Testis (tissue), 3 donors: ENCODE results near the gene NDUFV3. TPM values are rescaled to one million over a fixed set of nuclear protein-coding genes. Genes with fewer than 3 reads are reported as not detected.
"Not testable (repeated sequence)": the region's sequence is repeated elsewhere in the genome, so short reads cannot be mapped to it uniquely, and the experiment has no call there.

Source experiments
- DNase-seq: peaks from one replicate; pipeline ENCODE4 v3.0.0-alpha.2; 2019
- H3K27ac ChIP-seq, 2 donors: fragments of 200-600 bp; sonication (generic); one replicate each; pipeline ENCODE4 v1.5.1; 2019
- H3K27me3 ChIP-seq: fragments of 200-600 bp; sonication (generic); one replicate; pipeline ENCODE4 v1.5.1; 2019
- H3K36me3 ChIP-seq: fragments of 200-600 bp; sonication (generic); one replicate; pipeline ENCODE4 v1.5.1; 2017; ENCODE audit warnings: low read depth; ENCODE audit errors: missing control alignments
- H3K4me1 ChIP-seq: fragments of 200-600 bp; sonication (generic); one replicate; pipeline ENCODE4 v1.5.1; 2019
- H3K4me3 ChIP-seq, 2 donors: fragments of 200-600 bp; sonication (generic); one replicate each; pipeline ENCODE4 v1.5.1; 2017 to 2019
- H3K9me3 ChIP-seq: fragments of 200-600 bp; sonication (generic); one replicate; pipeline ENCODE4 v1.5.1; 2017
- CTCF ChIP-seq, 3 experiments: fragments of 450-650 bp in 2 of 3; fragments of 200-600 bp in 1 of 3; sonication (generic) in 1 of 3; IDR thresholded peaks; one replicate each; pipeline ENCODE4 v1.5.1; 2016 to 2019; ENCODE audit warnings: antibody characterized with exemption in 3 of 3, mild to moderate bottlenecking in 2 of 3, moderate library complexity in 1 of 3
- POLR2A ChIP-seq: fragments of 450-650 bp; IDR thresholded peaks from one replicate; pipeline ENCODE4 v1.6.1; 2017; ENCODE audit warnings: antibody characterized with exemption, mild to moderate bottlenecking, moderate library complexity
- WGBS, 2 donors: methylation state at CpG; one replicate each; pipeline ENCODE4 v1.1.5; 2018; 5-methylcytosine and 5-hydroxymethylcytosine counted together
- intact Hi-C: fragments of 100-400 bp; cut with DNase I; formaldehyde crosslinking; loops from one replicate; pipeline ENCODE4 v1.15.1; 2023; ENCODE audit warnings: low total_unique reads
- polyA plus RNA-seq: library from polyadenylated mRNA; stranded (reverse); fragments of 350-450 nt; fragmentation: Illumina TruSeq; extraction: RNeasy Lipid Tissue Mini Kit (QIAGEN cat#74804); gene quantifications from one replicate; pipeline ENCODE4 v1.2.3, GENCODE V29; 2014; ENCODE audit warnings: low read depth, low replicate concordance; ENCODE audit not compliant: insufficient read depth
- total RNA-seq, 2 donors: library from RNA; depleted of rRNA; stranded (reverse); fragments of >200 nt; gene quantifications; one replicate each; pipeline ENCODE4 v1.2.3, GENCODE V29; 2016

NDUFV3 gene
- total and polyA plus RNA-seq, 3 donors from 2014 or later = 35.2 to 53.3 (median 37.8) TPM

GRCh38 chr21:42868196-42868595 lies 24.9 kb upstream of the NDUFV3 start:
- Histone ChIP-seq H3K27ac (no peak overlapping the region), H3K36me3 (no peaks in the 10 kb centered on the region), H3K27me3 (no peaks in the 10 kb centered on the region), H3K4me3 (no peak overlapping the region), H3K4me1 (peaks cover 3% of the 10 kb centered on the region), H3K9me3 (no peaks in the 10 kb centered on the region)
- intact Hi-C loops = no loop called here
- TF ChIP-seq POLR2A = no peak
- TF ChIP-seq CTCF (IDR thresholded peaks at IDR 0.05) = no peak
- 67 to 96% methylated on average over 2 to 10 of the region's 10 CpGs for WGBS, 2 donors
- DNase-seq = no peak

- no peak for DNase-seq
- TF ChIP-seq CTCF (IDR thresholded peaks at IDR 0.05) = no peak
- no peak for TF ChIP-seq POLR2A
- intact Hi-C loops = no loop called here
- Histone ChIP-seq H3K9me3 (no peaks in the 10 kb centered on the region), H3K36me3 (no peaks in the 10 kb centered on the region), H3K4me1 (no peaks in the 10 kb centered on the region), H3K27ac (no peak overlapping the region), H3K27me3 (no peaks in the 10 kb centered on the region), H3K4me3 (no peak overlapping the region)
- WGBS, 2 donors = 92 to 97% methylated on average over 5 to 7 of the region's 7 CpGs
These were observed 20.0 kb upstream of the NDUFV3 start for GRCh38 chr21:42873096-42873495.

GRCh38 chr21:42875811-42876210 lies 17.3 kb upstream of the NDUFV3 start:
- H3K4me3 ChIP-seq, H3K36me3 ChIP-seq, intact Hi-C loops, H3K9me3 ChIP-seq, DNase-seq, H3K27me3 ChIP-seq, H3K27ac ChIP-seq: not testable (repeated sequence)
- 90 to 99% methylated on average over 10 of the region's 10 CpGs for WGBS, 2 donors
- H3K4me1 ChIP-seq = peaks cover 10% of the 10 kb centered on the region

- 1% methylated on average over 12 to 15 of the region's 15 CpGs for WGBS, 2 donors
- Histone ChIP-seq H3K27me3 (no peaks in the 10 kb centered on the region), H3K27ac (peak overlapping the region in 1 of 2 donors; percentile 27), H3K4me1 (peaks cover 10% of the 10 kb centered on the region), H3K9me3 (no peaks in the 10 kb centered on the region), H3K36me3 (no peaks in the 10 kb centered on the region), H3K4me3 (peak overlapping the region; percentile 89 to 99)
- TF ChIP-seq CTCF (IDR thresholded peaks at IDR 0.05) = no peak
- no peak for TF ChIP-seq POLR2A
- no peak for DNase-seq
- intact Hi-C loops = no loop called here
These were observed 14.5 kb upstream of the NDUFV3 start for GRCh38 chr21:42878678-42878992.

- peaks cover 10% of the 10 kb centered on the region for H3K4me1 ChIP-seq
- H3K36me3 ChIP-seq = no peaks in the 10 kb centered on the region
- H3K27ac ChIP-seq = peak within 1 kb of the TSS; percentile 32 to 80
- DNase-seq = peak; percentile 96
- H3K9me3 ChIP-seq = no peaks in the 10 kb centered on the region
- peak within 1 kb of the TSS; percentile 89 to 99 for H3K4me3 ChIP-seq
- intact Hi-C loops = no loop called here
- 0% methylated on average over 16 to 73 of the region's 80 CpGs for WGBS, 2 donors
- H3K27me3 ChIP-seq = no peaks in the 10 kb centered on the region
- TF ChIP-seq POLR2A (no peak), CTCF (IDR thresholded peaks at IDR 0.05) (peak in 1 of 3 experiments; percentile 24)
These were observed 13.9 kb upstream of the NDUFV3 start, which contains the start of gene WDR4 for GRCh38 chr21:42878993-42879787. TSS of gene WDR4 (minus strand) at chr21:42879539. CDS start at chr21:42879495, 44 bp downstream.
